Amniotic epithelial cell (primary cell): Measurements from ENCODE around the gene CCSER2.
"Not testable (repeated sequence)": the region's sequence is repeated elsewhere in the genome, so short reads cannot be mapped to it uniquely, and the experiment has no call there.

Source experiments
- DNase-seq: peaks from one replicate; pipeline ENCODE4 v3.0.0-alpha.2; 2010; ENCODE audit warnings: low read depth

Gene CCSER2

DNA sequence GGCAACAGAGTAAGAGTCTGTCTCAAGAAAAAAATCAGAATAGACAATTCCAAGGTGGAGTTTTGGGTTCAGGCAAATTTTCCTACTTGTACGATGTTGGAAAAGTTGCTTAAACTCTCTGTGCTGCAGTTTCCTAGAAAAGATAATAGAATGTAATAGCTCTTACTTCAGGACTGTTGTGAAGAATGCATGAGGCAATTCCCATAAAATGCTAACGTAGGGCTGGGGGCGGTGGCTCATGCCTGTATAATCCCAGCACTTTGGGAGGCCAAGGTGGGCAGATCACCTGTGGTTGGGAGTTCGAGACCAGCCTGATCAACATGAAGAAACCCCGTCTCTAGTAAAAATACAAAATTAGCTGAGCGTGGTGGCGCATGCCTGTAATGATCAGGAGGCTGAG, 121.0 kb downstream of the CCSER2 start:
- DNase-seq: not testable (repeated sequence)

GRCh38 chr10:84452003-84452402, 123.6 kb downstream of the CCSER2 start:
- peak; percentile 29 for DNase-seq

GRCh38 chr10:84453303-84453702, 124.9 kb downstream of the CCSER2 start:
- DNase-seq: no peak

- no peak for DNase-seq
These were observed 127.7 kb downstream of the CCSER2 start for GRCh38 chr10:84456126-84456525.

GRCh38 chr10:84460520-84460919, 132.1 kb downstream of the CCSER2 start:
- no peak for DNase-seq

GRCh38 chr10:84469470-84469869, 141.1 kb downstream of the CCSER2 start:
- DNase-seq: no peak

DNA sequence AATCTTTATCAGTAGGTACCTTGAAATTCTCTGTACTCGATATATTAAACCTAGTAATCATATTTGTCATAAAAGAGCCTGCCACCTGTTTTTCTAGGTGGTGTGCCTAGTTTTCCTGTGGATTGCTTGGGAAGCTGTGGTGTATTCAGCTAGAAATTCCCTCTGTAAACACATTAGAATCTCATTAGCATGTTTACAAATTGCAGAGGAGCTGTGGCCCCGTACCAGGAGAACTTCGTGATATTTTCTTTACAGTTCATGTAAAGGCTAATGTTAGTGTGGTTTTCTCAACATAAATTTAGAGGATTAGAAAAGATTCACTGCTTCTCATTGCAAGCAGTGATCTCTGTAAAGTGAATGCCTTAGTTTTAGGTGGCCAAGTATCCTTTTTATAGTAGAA, 144.7 kb downstream of the CCSER2 start:
- DNase-seq: no peak

- no peak for DNase-seq
These were observed 149.2 kb downstream of the CCSER2 start for GRCh38 chr10:84477398-84478128.

GRCh38 chr10:84478151-84478550, 149.8 kb downstream of the CCSER2 start:
- peak; percentile 77 for DNase-seq

- DNase-seq: no peak
These were observed 150.3 kb downstream of the CCSER2 start for GRCh38 chr10:84478679-84479078.

DNA sequence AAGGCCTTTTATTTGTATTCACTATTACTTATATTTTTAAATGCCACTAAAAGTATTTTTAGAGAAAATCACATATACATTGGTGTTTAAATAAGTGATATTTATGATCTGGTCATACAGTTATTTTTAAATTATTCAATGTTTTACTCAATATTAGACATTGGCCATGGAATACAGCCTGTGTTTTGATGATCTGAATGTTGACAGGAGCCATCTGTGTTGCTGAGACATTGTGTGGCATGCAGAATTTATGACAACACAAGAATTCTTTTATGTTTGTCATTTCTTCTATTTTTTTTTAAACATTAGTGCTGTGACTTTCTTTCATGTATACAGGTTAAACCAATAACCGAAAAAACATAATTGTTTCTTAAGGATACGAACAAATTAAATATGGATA, 156.2 kb downstream of the CCSER2 start:
- DNase-seq: no peak

DNA sequence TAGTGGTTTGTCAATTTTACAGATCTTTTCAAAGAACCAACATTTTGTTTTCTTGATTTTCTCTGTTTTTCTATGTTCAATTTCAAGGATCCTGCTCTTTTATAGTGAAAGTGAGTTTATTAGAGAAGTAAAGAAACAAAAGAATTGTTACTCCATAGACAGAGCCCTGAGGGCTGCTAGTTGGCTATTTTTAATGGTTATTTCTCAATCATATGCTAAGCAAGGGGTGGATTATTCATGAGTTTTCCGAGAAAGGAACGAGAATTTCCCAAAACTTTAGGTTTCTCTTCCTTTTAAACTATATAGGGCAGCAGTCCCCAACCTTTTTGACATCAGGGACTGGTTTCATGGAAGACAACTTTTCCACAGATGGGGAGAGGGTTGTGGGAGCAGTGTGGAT, 165.0 kb downstream of the CCSER2 start:
- no peak for DNase-seq

DNA sequence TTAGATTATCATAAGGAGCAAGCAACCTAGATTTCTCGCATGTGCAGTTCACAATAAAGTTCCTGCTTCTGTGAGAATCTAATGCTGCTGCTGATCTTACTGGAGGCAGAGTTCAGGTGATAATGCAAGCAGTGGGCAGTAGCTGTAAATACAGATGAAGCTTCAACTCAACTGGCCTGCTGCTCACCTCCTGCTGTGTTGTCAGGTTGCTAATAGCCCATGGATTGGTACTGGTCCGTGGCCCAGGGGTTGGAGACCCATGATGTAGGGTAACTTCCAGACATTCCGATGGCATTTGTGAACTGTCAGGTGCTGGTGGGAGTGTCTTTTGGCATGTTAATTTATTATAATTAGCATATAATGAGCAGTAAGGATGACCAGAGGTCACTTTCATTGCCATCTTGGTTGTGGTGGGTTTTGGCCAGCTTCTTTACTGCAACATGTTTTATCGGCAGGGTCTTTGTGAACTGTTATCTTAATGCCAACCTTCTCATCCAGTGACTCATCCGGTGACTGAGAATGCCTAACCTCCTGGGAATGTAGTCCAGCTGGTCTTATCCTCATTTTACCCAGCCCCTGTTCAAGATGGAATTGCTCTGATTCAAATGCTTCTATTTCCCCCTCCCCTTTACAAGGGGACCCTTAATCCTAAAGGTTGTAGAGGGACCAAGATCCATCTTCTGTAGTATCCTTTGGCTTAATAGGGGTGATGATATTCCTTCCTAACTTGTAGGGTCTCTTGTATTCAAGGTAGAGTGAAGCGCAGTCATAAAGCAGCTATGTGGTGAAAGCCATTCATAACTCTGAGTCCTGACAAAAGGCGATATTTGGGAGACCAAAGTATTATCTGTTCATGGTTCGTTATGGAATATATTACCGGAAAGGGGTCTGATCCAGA, 165.8 kb downstream of the CCSER2 start:
- peak; percentile 73 for DNase-seq

DNA sequence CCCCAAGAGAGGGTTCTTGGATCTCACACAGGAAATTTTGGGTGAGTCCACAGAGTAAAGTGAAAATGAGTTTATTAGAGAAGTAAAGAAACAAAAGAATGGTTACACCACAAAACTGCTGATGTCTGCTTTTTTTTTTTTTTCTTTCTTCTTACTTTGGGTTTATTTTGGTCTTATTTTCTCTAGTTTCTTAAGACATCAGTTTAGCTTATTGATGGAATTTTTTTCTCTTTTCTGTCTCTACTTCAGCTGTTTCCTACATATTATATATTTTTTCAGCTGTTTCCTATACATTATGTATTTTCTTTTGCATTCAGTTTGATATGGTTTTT, 166.4 kb downstream of the CCSER2 start:
- DNase-seq: no peak

DNA sequence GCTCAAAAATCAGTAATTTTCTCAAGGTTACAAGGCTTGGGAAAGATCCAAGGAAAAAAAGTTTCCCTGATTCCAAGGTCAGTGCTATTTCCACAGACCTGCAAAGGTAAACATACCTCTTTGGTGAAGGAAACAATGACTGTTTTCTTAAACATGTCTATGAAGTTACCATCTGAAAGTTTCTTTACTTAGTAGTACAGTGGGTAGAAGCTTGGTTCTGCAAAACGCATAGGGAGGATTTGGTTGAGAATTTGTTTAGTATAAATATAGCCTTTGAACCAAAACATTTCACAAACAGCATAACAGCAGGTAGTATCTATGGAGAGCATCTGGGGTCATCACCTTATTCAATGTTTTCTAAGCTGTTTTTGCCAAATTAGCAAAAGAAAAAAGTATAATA, 169.6 kb downstream of the CCSER2 start:
- DNase-seq: no peak

DNA sequence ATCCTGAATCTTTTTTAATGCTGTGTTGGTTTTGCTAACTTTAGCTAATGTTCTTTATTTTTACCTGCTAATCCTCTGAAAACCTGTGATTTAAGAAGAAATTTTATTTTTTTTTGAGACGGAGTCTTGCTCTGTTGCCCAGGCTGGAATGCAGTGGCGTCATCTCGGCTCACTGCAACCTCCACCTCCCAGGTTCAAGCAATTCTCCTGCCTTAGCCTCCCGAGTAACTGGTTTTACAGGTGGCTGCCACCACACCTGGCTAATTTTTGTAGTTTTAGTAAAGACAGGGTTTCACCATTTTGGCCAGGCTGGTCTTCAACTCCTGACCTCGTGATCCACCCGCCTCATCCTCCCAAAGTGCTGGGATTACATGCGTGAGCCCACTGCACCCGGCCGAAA, 170.7 kb downstream of the CCSER2 start:
- DNase-seq: not testable (repeated sequence)

DNA sequence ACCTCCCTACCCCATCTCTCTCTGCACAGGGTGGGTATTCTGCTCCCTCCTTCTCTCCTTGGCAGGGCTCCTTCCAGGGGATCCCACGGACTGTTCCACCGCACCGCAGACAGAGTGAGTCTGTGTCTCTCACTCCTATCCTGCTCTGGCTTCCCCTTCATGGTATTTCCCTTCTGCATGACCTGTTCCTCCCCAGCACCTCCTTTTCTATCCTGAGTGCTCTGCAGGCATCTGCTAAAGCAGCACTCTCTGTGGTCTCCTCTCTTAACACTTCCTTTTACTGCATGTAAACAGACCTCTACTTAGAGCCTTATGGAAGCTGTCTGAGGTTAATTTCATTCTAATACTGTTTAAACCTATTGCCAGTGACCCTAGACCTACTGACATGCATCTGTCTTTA, 171.5 kb downstream of the CCSER2 start:
- DNase-seq: peak; percentile 39

GRCh38 chr10:84510121-84510520, 181.7 kb downstream of the CCSER2 start:
- peak; percentile 67 for DNase-seq

- peak; percentile 43 for DNase-seq
These were observed 182.7 kb downstream of the CCSER2 start for GRCh38 chr10:84511106-84511505.

GRCh38 chr10:84511709-84512285, 183.4 kb downstream of the CCSER2 start:
- DNase-seq: no peak

- DNase-seq: no peak
These were observed 189.2 kb downstream of the CCSER2 start for GRCh38 chr10:84517554-84517953.

DNA sequence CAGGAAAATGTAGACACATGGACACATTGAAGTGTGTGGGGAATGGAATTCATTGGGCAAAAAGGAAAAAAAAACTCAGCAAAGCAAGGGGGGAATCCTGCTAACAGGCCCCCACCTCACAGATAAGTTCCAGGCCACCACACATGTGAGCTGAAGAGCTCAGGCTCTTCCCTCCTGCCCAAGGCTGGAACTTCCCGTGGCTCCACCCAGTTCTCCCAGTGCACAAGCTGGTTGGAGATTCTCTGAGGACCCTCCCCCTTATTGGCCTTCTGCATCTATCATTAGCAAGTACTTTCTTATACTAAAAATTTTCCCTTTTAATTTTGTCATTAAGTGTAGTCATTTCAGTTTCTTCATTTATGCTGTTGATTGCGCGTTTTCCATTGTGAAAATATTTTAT, 190.8 kb downstream of the CCSER2 start:
- DNase-seq: no peak

DNA sequence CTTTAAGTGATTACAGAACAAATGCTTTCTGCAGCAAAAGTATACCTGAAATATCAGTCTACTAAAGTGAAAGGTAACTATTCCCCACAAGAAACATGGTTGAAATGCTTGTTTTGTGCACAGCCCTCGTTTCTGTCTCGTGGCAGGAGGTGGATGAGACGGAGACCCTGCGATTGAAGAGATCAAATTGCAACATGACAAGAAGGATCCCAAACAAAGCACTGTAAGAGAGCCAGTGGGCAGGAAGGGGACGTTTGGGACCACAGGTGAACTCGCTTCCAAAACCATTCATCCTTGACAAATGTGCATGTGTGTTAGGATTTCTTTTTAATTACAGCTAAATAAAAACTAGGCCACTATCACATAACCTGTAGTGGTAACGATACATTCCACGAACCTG, 192.6 kb downstream of the CCSER2 start:
- no peak for DNase-seq
